ENCODE data around the gene GBP7. TPM values are rescaled to one million over a fixed set of nuclear protein-coding genes. Genes with fewer than 3 reads are reported as not detected.
A peak's percentile ranks its signal among the peaks of the same experiment; 100 is the strongest.

GBP7 gene
- total and polyA plus RNA-seq, 12 donors = 0.14 to 3.2 (median 0.46) TPM; not detected in 2

GRCh38 chr1:89147678-89148658 is 27.8 kb downstream of the GBP7 start:
- no peaks in the 10 kb centered on the region for H3K9me3 ChIP-seq (replicated peaks in 1 of 3)
- H3K36me3 ChIP-seq (replicated peaks in 1 of 2) = no peaks in the 10 kb centered on the region
- no peak for DNase-seq
- H3K27ac ChIP-seq = no peak overlapping the region
- no peak overlapping the region for H3K4me3 ChIP-seq
- WGBS, 4 donors = 75 to 85% (median 81%) methylated on average over 3 of the region's 3 CpGs
- TF ChIP-seq POLR2A (IDR thresholded peaks at IDR 0.05) = no peak
- no peak for TF ChIP-seq CTCF (IDR thresholded peaks at IDR 0.05)
- no peaks in the 10 kb centered on the region for H3K4me1 ChIP-seq (replicated peaks in 1 of 2)
- intact Hi-C loops (cut with DNase I) = no loop called here
- H3K27me3 ChIP-seq = no peaks in the 10 kb centered on the region

GRCh38 chr1:89146721-89147120 is 29.1 kb downstream of the GBP7 start:
- Histone ChIP-seq H3K27ac (no peak overlapping the region), H3K27me3 (no peaks in the 10 kb centered on the region), H3K9me3 (replicated peaks in 1 of 3) (no peaks in the 10 kb centered on the region), H3K4me1 (replicated peaks in 1 of 2) (peaks cover 0 to 8% of the 10 kb centered on the region in 2 donors), H3K4me3 (no peak overlapping the region), H3K36me3 (replicated peaks in 1 of 2) (no peaks in the 10 kb centered on the region)
- TF ChIP-seq CTCF (IDR thresholded peaks at IDR 0.05) (no peak), POLR2A (IDR thresholded peaks at IDR 0.05) (no peak)
- no peak for DNase-seq
- 81 to 86% (median 83%) methylated on average over 3 of the region's 3 CpGs for WGBS, 4 donors
- intact Hi-C loops (cut with DNase I) = no loop called here

GRCh38 chr1:89143484-89143883 is 32.3 kb downstream of the GBP7 start:
- WGBS, 4 donors = 85 to 90% (median 87%) methylated on average over 2 of the region's 2 CpGs
- no peaks in the 10 kb centered on the region for H3K36me3 ChIP-seq (replicated peaks in 1 of 2)
- H3K27me3 ChIP-seq = no peaks in the 10 kb centered on the region
- H3K27ac ChIP-seq = no peak overlapping the region
- intact Hi-C loops (cut with DNase I) = no loop called here
- H3K9me3 ChIP-seq (replicated peaks in 1 of 3) = no peaks in the 10 kb centered on the region
- no peak for DNase-seq
- H3K4me3 ChIP-seq = no peak overlapping the region
- peaks cover 0 to 10% of the 10 kb centered on the region in 2 donors for H3K4me1 ChIP-seq (replicated peaks in 1 of 2)
- TF ChIP-seq POLR2A (IDR thresholded peaks at IDR 0.05) (no peak), CTCF (IDR thresholded peaks at IDR 0.05) (no peak)

GRCh38 chr1:89142160-89142559 is 33.6 kb downstream of the GBP7 start:
- TF ChIP-seq CTCF (IDR thresholded peaks at IDR 0.05) = no peak
- TF ChIP-seq POLR2A (IDR thresholded peaks at IDR 0.05) = no peak
- peak in 4 of 7 donors; percentile 28 to 56 (median 48) for DNase-seq
- no peaks in the 10 kb centered on the region for H3K27me3 ChIP-seq
- H3K36me3 ChIP-seq (replicated peaks in 1 of 2) = no peaks in the 10 kb centered on the region
- H3K27ac ChIP-seq = no peak overlapping the region
- intact Hi-C loops (cut with DNase I) = no loop called here
- H3K4me3 ChIP-seq = no peak overlapping the region
- 57 to 64% (median 58%) methylated on average over 4 of the region's 4 CpGs for WGBS, 4 donors
- H3K4me1 ChIP-seq (replicated peaks in 1 of 2) = peaks cover 0 to 10% of the 10 kb centered on the region in 2 donors
- H3K9me3 ChIP-seq (replicated peaks in 1 of 3) = no peaks in the 10 kb centered on the region
